HG02981 (cell line): ENCODE data around the gene PFDN6.
"Not testable (repeated sequence)": the region's sequence is repeated elsewhere in the genome, so short reads cannot be mapped to it uniquely, and the experiment has no call there.

Experiments used
- ATAC-seq: cut with Tn5 transposase; IDR thresholded peaks from one replicate; pipeline ENCODE4 v1.9.1; 2021; ENCODE audit warnings: mild to moderate bottlenecking, moderate library complexity; ENCODE audit not compliant: unreplicated experiment

PFDN6 gene

GRCh38 chr6:33273129-33273923 is 16.1 kb upstream of the PFDN6 start:
- ATAC-seq: no peak

- no peak for ATAC-seq
Observed at GRCh38 chr6:33273924-33274902, 15.2 kb upstream of the PFDN6 start.

- not testable (repeated sequence) for ATAC-seq
Observed at GRCh38 chr6:33275795-33276580, 13.4 kb upstream of the PFDN6 start.

- no peak for ATAC-seq
Observed at GRCh38 chr6:33276581-33276863, 12.9 kb upstream of the PFDN6 start.

- ATAC-seq: no peak
Observed at GRCh38 chr6:33276864-33277662, 12.3 kb upstream of the PFDN6 start, which contains the start of gene B3GALT4. Gene B3GALT4, plus strand, starts transcription at chr6:33277123. Its CDS starts 297 bp downstream, at chr6:33277420.

- ATAC-seq: no peak
Observed at GRCh38 chr6:33277663-33278391, 11.6 kb upstream of the PFDN6 start.

- ATAC-seq: no peak
Observed at GRCh38 chr6:33278392-33278741, 11.0 kb upstream of the PFDN6 start.

GRCh38 chr6:33278810-33279209 is 10.6 kb upstream of the PFDN6 start:
- ATAC-seq: no peak

- ATAC-seq: no peak
Observed at GRCh38 chr6:33279257-33279695, 10.1 kb upstream of the PFDN6 start.

GRCh38 chr6:33279971-33280511 is 9.4 kb upstream of the PFDN6 start:
- no peak for ATAC-seq

GRCh38 chr6:33280539-33280938 is 8.9 kb upstream of the PFDN6 start:
- ATAC-seq: no peak

GRCh38 chr6:33285214-33285613 is 4.2 kb upstream of the PFDN6 start:
- not testable (repeated sequence) for ATAC-seq

GRCh38 chr6:33286946-33287914 is 2.2 kb upstream of the PFDN6 start:
- no peak for ATAC-seq

- ATAC-seq: no peak
Observed at GRCh38 chr6:33288141-33288920, 1.1 kb upstream of the PFDN6 start.

GRCh38 chr6:33289784-33290315 is 449 bp downstream of the PFDN6 start:
- no peak for ATAC-seq

- ATAC-seq: no peak
Observed at GRCh38 chr6:33290459-33290858, 1.1 kb downstream of the PFDN6 start.

GRCh38 chr6:33292996-33293682 is 3.7 kb downstream of the PFDN6 start:
- ATAC-seq: no peak
